Activated naive CD4-positive, alpha-beta T cell treated with anti-CD3 and anti-CD28 coated beads, Interleukin-2, amount 10 ng/mL, durations not matched to agents 7 days and 5 days (primary cell): ENCODE data around the gene ARX.

Source experiments
- CTCF ChIA-PET: fragments of 350-600 bp; sonication (Branson Sonifier 250); formaldehyde crosslinking; loops from one replicate; lab custom pipeline; 2021; ENCODE audit warnings: antibody characterized with exemption; lab: Charles Lee
- DNase-seq: peaks from one replicate; pipeline ENCODE4 v3.0.0-alpha.2; 2020
- H3K27ac Mint-ChIP-seq: one replicate; pipeline ENCODE4 v1.8.0; 2021; ENCODE audit warnings: mild to moderate bottlenecking, moderate library complexity, mixed read lengths
- H3K27me3 Mint-ChIP-seq: one replicate; pipeline ENCODE4 v1.8.0; 2021; ENCODE audit warnings: mild to moderate bottlenecking, mixed read lengths
- H3K36me3 Mint-ChIP-seq: one replicate; pipeline ENCODE4 v1.8.0; 2021; ENCODE audit warnings: mixed read lengths
- H3K4me1 Mint-ChIP-seq: one replicate; pipeline ENCODE4 v1.8.0; 2021; ENCODE audit warnings: mixed read lengths
- H3K4me3 Mint-ChIP-seq: one replicate; pipeline ENCODE4 v1.8.0; 2021; ENCODE audit warnings: mild to moderate bottlenecking, moderate library complexity, mixed read lengths
- H3K9me3 Mint-ChIP-seq: one replicate; pipeline ENCODE4 v1.8.0; 2021; ENCODE audit warnings: mixed read lengths

ARX gene

GRCh38 chrX:25011589-25012432 lies 4.0 kb downstream of the ARX start:
- Mint-ChIP-seq H3K27me3 (peaks cover 94% of the 10 kb centered on the region), H3K4me3 (no peak overlapping the region), H3K27ac (no peak overlapping the region), H3K36me3 (no peaks in the 10 kb centered on the region), H3K9me3 (no peaks in the 10 kb centered on the region), H3K4me1 (peaks cover 15% of the 10 kb centered on the region)
- CTCF ChIA-PET = no interaction called here
- no peak for DNase-seq

GRCh38 chrX:25010784-25011588 lies 4.8 kb downstream of the ARX start:
- no peak for DNase-seq
- Mint-ChIP-seq H3K9me3 (no peaks in the 10 kb centered on the region), H3K27ac (peak overlapping the region; percentile 64), H3K36me3 (no peaks in the 10 kb centered on the region), H3K4me1 (peaks cover 19% of the 10 kb centered on the region), H3K4me3 (no peak overlapping the region), H3K27me3 (peaks cover 94% of the 10 kb centered on the region)
- CTCF ChIA-PET = no interaction called here

- no peaks in the 10 kb centered on the region for H3K36me3 Mint-ChIP-seq
- no peaks in the 10 kb centered on the region for H3K9me3 Mint-ChIP-seq
- H3K4me1 Mint-ChIP-seq = peaks cover 16% of the 10 kb centered on the region
- DNase-seq = no peak
- CTCF ChIA-PET = interaction anchor here (1.4 kb wide), 1 partner anchor 11 kb away, joined by 3 read pairs; no protein-coding TSS in a partner anchor
- peaks cover 94% of the 10 kb centered on the region for H3K27me3 Mint-ChIP-seq
- no peak overlapping the region for H3K4me3 Mint-ChIP-seq
- H3K27ac Mint-ChIP-seq = no peak overlapping the region
Measured at GRCh38 chrX:25009407-25009806, 6.4 kb downstream of the ARX start.

GRCh38 chrX:25007059-25008053 lies 8.4 kb downstream of the ARX start:
- no peak for DNase-seq
- Mint-ChIP-seq H3K4me3 (no peak overlapping the region), H3K9me3 (no peaks in the 10 kb centered on the region), H3K27ac (no peak overlapping the region), H3K36me3 (peaks cover 2% of the 10 kb centered on the region), H3K4me1 (peaks cover 19% of the 10 kb centered on the region), H3K27me3 (peaks cover 92% of the 10 kb centered on the region)
- CTCF ChIA-PET = interaction anchor here (1.1 kb wide), 1 partner anchor 135 kb away, joined by 3 read pairs; no protein-coding TSS in a partner anchor

- no peak for DNase-seq
- H3K4me1 Mint-ChIP-seq = peaks cover 19% of the 10 kb centered on the region
- peaks cover 91% of the 10 kb centered on the region for H3K27me3 Mint-ChIP-seq
- no peaks in the 10 kb centered on the region for H3K9me3 Mint-ChIP-seq
- H3K36me3 Mint-ChIP-seq = peaks cover 2% of the 10 kb centered on the region
- H3K4me3 Mint-ChIP-seq = no peak overlapping the region
- CTCF ChIA-PET = interaction anchor here (1.1 kb wide), 1 partner anchor 136 kb away, joined by 3 read pairs; no protein-coding TSS in a partner anchor
- H3K27ac Mint-ChIP-seq = peak overlapping the region; percentile 55
Measured at GRCh38 chrX:25006586-25007058, 9.1 kb downstream of the ARX start.

GRCh38 chrX:25005382-25006185 lies 10.2 kb downstream of the ARX start:
- CTCF ChIA-PET = interaction anchor here (0.7 kb wide), 1 partner anchor 18 kb away, joined by 3 read pairs; no protein-coding TSS in a partner anchor
- H3K4me1 Mint-ChIP-seq = peaks cover 19% of the 10 kb centered on the region
- no peak for DNase-seq
- H3K9me3 Mint-ChIP-seq = no peaks in the 10 kb centered on the region
- peak overlapping the region; percentile 78 for H3K27ac Mint-ChIP-seq
- H3K4me3 Mint-ChIP-seq = peak overlapping the region; percentile 26
- peaks cover 5% of the 10 kb centered on the region for H3K36me3 Mint-ChIP-seq
- peaks cover 85% of the 10 kb centered on the region for H3K27me3 Mint-ChIP-seq

- CTCF ChIA-PET = interaction anchor here (0.7 kb wide), 1 partner anchor 19 kb away, joined by 3 read pairs; no protein-coding TSS in a partner anchor
- peaks cover 79% of the 10 kb centered on the region for H3K27me3 Mint-ChIP-seq
Measured at GRCh38 chrX:25005034-25005381, 10.8 kb downstream of the ARX start.

GRCh38 chrX:25004485-25005032 lies 11.2 kb downstream of the ARX start:
- no peak for DNase-seq
- CTCF ChIA-PET = no interaction called here
- Mint-ChIP-seq H3K27ac (peak overlapping the region; percentile 28), H3K4me3 (no peak overlapping the region), H3K27me3 (peaks cover 75% of the 10 kb centered on the region), H3K36me3 (peaks cover 5% of the 10 kb centered on the region), H3K4me1 (peaks cover 19% of the 10 kb centered on the region), H3K9me3 (no peaks in the 10 kb centered on the region)

More at GRCh38 chrX:25005034-25005381, 10.8 kb downstream of the ARX start:
- peaks cover 19% of the 10 kb centered on the region for H3K4me1 Mint-ChIP-seq
- no peaks in the 10 kb centered on the region for H3K9me3 Mint-ChIP-seq
- H3K4me3 Mint-ChIP-seq = no peak overlapping the region
- DNase-seq = no peak
- no peak overlapping the region for H3K27ac Mint-ChIP-seq
- H3K36me3 Mint-ChIP-seq = peaks cover 5% of the 10 kb centered on the region

- Mint-ChIP-seq H3K4me1 (peaks cover 19% of the 10 kb centered on the region), H3K9me3 (no peaks in the 10 kb centered on the region), H3K36me3 (peaks cover 5% of the 10 kb centered on the region), H3K27me3 (peaks cover 69% of the 10 kb centered on the region), H3K4me3 (no peak overlapping the region), H3K27ac (peak overlapping the region; percentile 33)
- CTCF ChIA-PET = interaction anchor here (1.4 kb wide), 1 partner anchor 17 kb away, joined by 5 read pairs; no protein-coding TSS in a partner anchor
- no peak for DNase-seq
Measured at GRCh38 chrX:25004040-25004439, 11.7 kb downstream of the ARX start.

- CTCF ChIA-PET = interaction anchor here (1.4 kb wide), 1 partner anchor 18 kb away, joined by 5 read pairs; no protein-coding TSS in a partner anchor
- Mint-ChIP-seq H3K4me1 (peaks cover 19% of the 10 kb centered on the region), H3K27ac (peak overlapping the region; percentile 52)
Measured at GRCh38 chrX:25003066-25003849, 12.5 kb downstream of the ARX start.

GRCh38 chrX:25002661-25003020 lies 13.1 kb downstream of the ARX start:
- CTCF ChIA-PET = interaction anchor here (1.4 kb wide), 1 partner anchor 18 kb away, joined by 5 read pairs; no protein-coding TSS in a partner anchor
- H3K27ac Mint-ChIP-seq = no peak overlapping the region
- H3K36me3 Mint-ChIP-seq = peaks cover 5% of the 10 kb centered on the region
- H3K27me3 Mint-ChIP-seq = peaks cover 58% of the 10 kb centered on the region
- no peak for DNase-seq
- H3K9me3 Mint-ChIP-seq = no peaks in the 10 kb centered on the region
- peak overlapping the region; percentile 52 for H3K4me3 Mint-ChIP-seq
- H3K4me1 Mint-ChIP-seq = peaks cover 18% of the 10 kb centered on the region

More at GRCh38 chrX:25003066-25003849, 12.5 kb downstream of the ARX start:
- Mint-ChIP-seq H3K4me3 (peak overlapping the region; percentile 52), H3K27me3 (peaks cover 64% of the 10 kb centered on the region), H3K36me3 (peaks cover 5% of the 10 kb centered on the region), H3K9me3 (no peaks in the 10 kb centered on the region)
- DNase-seq = no peak
